Measurements from ENCODE around the gene SASS6. TPM values are rescaled to one million over a fixed set of nuclear protein-coding genes. Genes with fewer than 3 reads are reported as not detected.

Gene SASS6
- total and polyA plus RNA-seq, 10 of the 15 experiments (the other 5 are each of a cell fraction or from before 2014, with no cell fraction given): 6.6 to 17.9 (median 10.2) TPM

GRCh38 chr1:100109554-100110066, 23.1 kb downstream of the SASS6 start:
- H3K27ac ChIP-seq (ENCODE audit: control insufficient read depth, insufficient read depth): no peak overlapping the region

GRCh38 chr1:100107696-100108095, 25.0 kb downstream of the SASS6 start:
- in situ Hi-C loops (cut with MboI) (no loop called here), intact Hi-C loops (cut with micrococcal nuclease; ENCODE audit: unreplicated experiment) (no loop called here)
- no peak overlapping the region for H3K4me3 ChIP-seq
- no peak overlapping the region for H3K27ac ChIP-seq (ENCODE audit: control insufficient read depth, insufficient read depth)
- H3K36me3 ChIP-seq (ENCODE audit: control insufficient read depth in 2 of 2, insufficient read depth in 2 of 2, low read length in 1 of 2): peaks cover 6 to 27% of the 10 kb centered on the region in 2 experiments
- no peaks in the 10 kb centered on the region for H3K4me1 ChIP-seq (ENCODE audit: control insufficient read depth, insufficient read depth, low read length)
- ChIA-PET POLR2A (no interaction called here), SMC1A (ENCODE audit: uncharacterized antibody, unreplicated experiment) (interaction anchor here (0.6 to 1.9 kb wide), 10 partner anchors 12 to 349 kb away, joined by 3 to 5 read pairs (median 4); partner anchors contain the start of gene TRMT13), CTCF (interaction anchor here (0.8 kb wide), 1 partner anchor 352 kb away, joined by 3 read pairs; no protein-coding TSS in a partner anchor), RAD21 (ENCODE audit: unreplicated experiment) (no interaction called here)
- no peak overlapping the region for H3K4me2 ChIP-seq (ENCODE audit: control insufficient read depth, insufficient read depth)
- no peak for DNase-seq (ENCODE audit: low read depth, low spot score)
- WGBS (ENCODE audit: insufficient coverage, insufficient replicate concordance, low lambda C conversion rate, missing lambda C conversion rate): 100% methylated on average over 4 of the region's 4 CpGs
- no peak for ATAC-seq
- H2AFZ ChIP-seq (ENCODE audit: control insufficient read depth, low read depth, low read length): no peak overlapping the region
- H3K79me2 ChIP-seq (ENCODE audit: control insufficient read depth, insufficient read depth, low read length): no peaks in the 10 kb centered on the region
- H4K20me1 ChIP-seq (ENCODE audit: control insufficient read depth, insufficient read depth): no peaks in the 10 kb centered on the region
- H3K27me3 ChIP-seq (replicated peaks in 1 of 2; ENCODE audit: control insufficient read depth in 2 of 2, insufficient read depth in 2 of 2, low read length in 1 of 2): no peaks in the 10 kb centered on the region
- no TSS peak for BruUV-seq (replicated peaks)
- FAIRE-seq: no peak
- no peaks in the 10 kb centered on the region for H3K9me3 ChIP-seq (replicated peaks; ENCODE audit: control insufficient read depth, insufficient read depth, low read length)
- TF ChIP-seq ZBTB33 (IDR thresholded peaks at IDR 0.05) (no peak), SP1 (IDR thresholded peaks at IDR 0.05; ENCODE audit: low read depth, low read length) (no peak), ZBED1 (IDR thresholded peaks at IDR 0.05; ENCODE audit: borderline replicate concordance) (no peak), ASH2L (IDR thresholded peaks at IDR 0.05; ENCODE audit: borderline replicate concordance, low read depth) (no peak), KAT2A (conservative IDR thresholded peaks at IDR 0.05; ENCODE audit: control insufficient read depth, low read depth, low read length) (no peak), SMAD1 (IDR thresholded peaks at IDR 0.05; ENCODE audit: low read depth, partially characterized antibody) (no peak), E2F8 (IDR thresholded peaks at IDR 0.05; ENCODE audit: low read depth, partially characterized antibody) (no peak)
- H3K9ac ChIP-seq (ENCODE audit: control insufficient read depth, insufficient read depth, low read length): no peak overlapping the region

More at GRCh38 chr1:100109554-100110066, 23.1 kb downstream of the SASS6 start:
- Histone ChIP-seq H3K36me3 (ENCODE audit: control insufficient read depth in 2 of 2, insufficient read depth in 2 of 2, low read length in 1 of 2) (peaks cover 2 to 17% of the 10 kb centered on the region in 2 experiments; a peak in 3 of 4 replicates), H3K27me3 (replicated peaks in 1 of 2; ENCODE audit: control insufficient read depth in 2 of 2, insufficient read depth in 2 of 2, low read length in 1 of 2) (no peaks in the 10 kb centered on the region), H4K20me1 (ENCODE audit: control insufficient read depth, insufficient read depth) (no peaks in the 10 kb centered on the region), H3K4me3 (no peak overlapping the region), H3K9ac (ENCODE audit: control insufficient read depth, insufficient read depth, low read length) (no peak overlapping the region), H3K79me2 (ENCODE audit: control insufficient read depth, insufficient read depth, low read length) (no peaks in the 10 kb centered on the region), H2AFZ (ENCODE audit: control insufficient read depth, low read depth, low read length) (no peak overlapping the region), H3K4me2 (ENCODE audit: control insufficient read depth, insufficient read depth) (no peak overlapping the region), H3K9me3 (replicated peaks; ENCODE audit: control insufficient read depth, insufficient read depth, low read length) (no peaks in the 10 kb centered on the region), H3K4me1 (ENCODE audit: control insufficient read depth, insufficient read depth, low read length) (no peaks in the 10 kb centered on the region)
- no peak for ATAC-seq
- SMC1A ChIA-PET (ENCODE audit: uncharacterized antibody, unreplicated experiment): interaction anchor here (1.1 to 1.5 kb wide), 2 partner anchors 14 to 18 kb away, joined by 4 read pairs; no protein-coding TSS in a partner anchor
- BruUV-seq (replicated peaks): no TSS peak
- in situ Hi-C loops (cut with MboI): no loop called here
- intact Hi-C loops (cut with micrococcal nuclease; ENCODE audit: unreplicated experiment): no loop called here
- POLR2A ChIA-PET: no interaction called here
- no peak for DNase-seq (ENCODE audit: low read depth, low spot score)
- RAD21 ChIA-PET (ENCODE audit: unreplicated experiment): no interaction called here
- CTCF ChIA-PET: no interaction called here
- FAIRE-seq: no peak
- TF ChIP-seq SIX5 (IDR thresholded peaks at IDR 0.05; ENCODE audit: low read depth, low read length, severe bottlenecking) (no peak), JUND (IDR thresholded peaks at IDR 0.05; ENCODE audit: low read depth, low read length) (no peak), EP300 (IDR thresholded peaks at IDR 0.05; ENCODE audit: borderline replicate concordance in 1 of 2, control insufficient read depth in 1 of 2, low read depth in 2 of 2, low read length in 2 of 2) (no peak)

Measured in GM12878 (cell line).